HG03457 (cell line): ENCODE measurements around the gene CATSPER3.

Experiments
- ATAC-seq: cut with Tn5 transposase; IDR thresholded peaks from one replicate; pipeline ENCODE4 v1.9.1; 2021; ENCODE audit warnings: moderate number of reproducible peaks; ENCODE audit not compliant: unreplicated experiment

CATSPER3 gene

DNA sequence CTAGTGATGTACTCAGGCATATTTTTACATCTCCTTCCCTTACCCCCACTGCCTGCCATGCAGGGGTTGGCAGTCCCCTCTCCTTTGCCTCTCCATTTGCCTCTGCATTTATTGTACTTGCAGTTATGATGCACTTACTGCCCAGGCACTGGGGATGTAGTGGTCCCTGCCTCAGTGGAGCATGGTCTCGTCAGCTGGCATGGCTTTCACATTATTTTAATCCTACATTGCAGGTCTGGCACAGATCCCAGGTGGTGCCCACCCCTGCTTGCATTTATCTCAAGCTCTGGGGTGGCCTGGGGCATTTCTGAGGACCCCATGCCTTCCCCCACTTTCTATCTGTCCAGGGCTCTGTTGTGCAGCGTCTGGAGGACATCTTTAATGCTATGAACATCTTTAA, 89.5 kb downstream of the CATSPER3 start:
- ATAC-seq: no peak

DNA sequence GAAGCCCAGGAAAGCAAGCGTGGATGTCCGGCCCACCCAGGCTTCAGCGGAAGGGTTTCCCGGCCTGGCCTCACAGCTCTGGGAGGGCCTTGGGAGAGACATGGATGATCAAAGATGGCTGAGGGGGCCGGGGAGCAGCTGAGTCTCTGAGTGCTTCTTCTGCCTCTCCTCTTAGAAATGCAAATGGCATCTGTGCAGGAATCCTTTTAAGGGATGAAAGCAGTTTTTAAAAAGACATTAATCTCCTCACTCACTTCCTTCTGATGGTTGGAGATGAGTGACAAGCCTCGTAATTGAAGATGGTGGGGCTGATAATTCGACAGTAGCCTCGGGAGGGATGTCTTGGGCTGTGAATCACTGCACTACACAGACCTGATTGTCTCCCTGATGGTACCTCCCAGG, 90.6 kb downstream of the CATSPER3 start:
- no peak for ATAC-seq

DNA sequence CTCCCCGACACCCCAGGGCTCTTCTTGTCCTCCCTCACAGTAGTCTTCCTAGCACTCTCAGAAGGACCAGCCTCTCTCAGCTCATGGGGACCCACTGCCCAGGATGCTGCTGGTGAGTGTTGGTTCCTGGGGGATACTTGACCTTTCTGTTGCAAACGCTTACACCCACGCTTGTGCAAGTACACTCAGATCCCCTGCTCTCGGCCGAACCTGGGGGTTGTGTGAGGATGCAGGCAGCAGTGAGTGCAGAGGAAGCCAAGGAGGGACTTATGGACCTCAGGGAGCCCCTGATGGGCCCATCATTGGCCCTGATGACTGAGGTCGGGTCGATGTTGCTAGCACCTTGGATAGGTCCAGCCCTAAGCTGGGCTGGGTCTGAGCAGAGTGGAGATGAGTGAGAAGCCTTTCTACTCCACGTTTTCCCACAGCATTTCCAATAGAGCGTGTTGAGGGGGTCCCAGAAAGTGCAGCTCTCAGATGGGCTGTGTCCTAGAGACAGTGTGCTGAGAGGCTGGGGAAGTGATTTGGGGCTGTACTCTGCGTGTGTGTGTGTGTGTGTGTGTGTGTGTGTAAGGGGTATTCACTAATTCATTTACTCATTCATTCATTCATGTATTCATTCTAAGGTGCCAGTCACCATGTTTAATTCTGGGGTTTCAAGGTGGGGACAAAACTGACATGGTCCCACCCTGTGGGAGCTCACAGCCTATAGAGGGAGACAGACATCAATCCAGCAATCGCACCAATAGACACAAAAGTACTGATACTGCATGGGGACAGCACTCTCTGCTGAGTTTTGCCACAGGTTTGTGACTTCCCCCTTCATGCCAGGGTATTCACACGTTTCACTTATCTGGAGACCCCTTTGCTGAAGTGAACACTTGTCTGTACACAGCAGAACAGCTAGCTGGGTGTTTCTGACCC, 91.6 kb downstream of the CATSPER3 start:
- ATAC-seq: no peak

DNA sequence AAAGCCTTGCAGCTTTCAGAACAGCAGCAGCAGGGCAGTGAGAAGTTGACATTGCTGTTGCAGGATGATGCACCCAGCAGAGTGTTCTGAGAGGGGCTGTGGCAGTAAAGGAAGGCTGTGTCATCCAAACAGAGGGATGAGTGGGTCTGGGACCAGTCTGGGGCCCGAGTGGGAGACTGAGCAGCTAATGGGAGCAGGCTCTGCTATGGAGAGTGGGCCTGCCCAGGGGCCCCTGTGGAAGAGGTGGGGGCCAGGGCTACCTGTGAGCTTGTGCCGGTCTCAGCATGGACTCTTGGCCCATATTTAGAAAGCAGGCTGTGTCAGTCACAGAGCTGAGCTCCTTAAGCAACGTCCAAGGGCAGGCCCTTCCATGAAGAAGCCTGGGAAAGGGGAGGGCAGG, 92.3 kb downstream of the CATSPER3 start:
- ATAC-seq: no peak

DNA sequence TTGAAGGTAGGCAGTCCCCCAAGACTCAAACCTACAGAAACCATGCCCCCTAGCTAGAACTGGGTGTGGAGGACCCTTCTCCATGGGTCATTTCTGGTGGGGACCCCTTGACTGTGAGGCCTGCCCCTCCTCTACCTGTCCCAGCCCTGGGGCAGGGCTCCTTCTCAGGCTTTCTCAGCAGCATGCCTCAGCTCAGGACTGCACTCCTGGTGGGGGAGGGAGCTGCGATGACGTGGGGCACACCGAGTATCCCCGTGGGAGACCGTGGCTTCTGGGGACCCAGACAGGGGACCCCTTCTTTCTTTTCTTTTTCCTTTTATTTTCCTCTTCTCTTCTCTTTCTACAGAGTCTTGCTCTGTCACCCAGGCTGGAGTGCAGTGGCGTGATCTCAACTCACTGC, 93.3 kb downstream of the CATSPER3 start:
- no peak for ATAC-seq
